GM18526 (cell line): ENCODE data around the gene ZKSCAN2.

ENCODE experiments used
- POLR2A ChIP-seq: IDR thresholded peaks from 3 replicates; pipeline ENCODE4 v1.6.1; 2011; ENCODE audit not compliant: insufficient read length; ENCODE audit errors: extremely low read depth

ZKSCAN2 gene

GRCh38 chr16:25256695-25257469 lies 763 bp downstream of the ZKSCAN2 start:
- no peak for TF ChIP-seq POLR2A

DNA sequence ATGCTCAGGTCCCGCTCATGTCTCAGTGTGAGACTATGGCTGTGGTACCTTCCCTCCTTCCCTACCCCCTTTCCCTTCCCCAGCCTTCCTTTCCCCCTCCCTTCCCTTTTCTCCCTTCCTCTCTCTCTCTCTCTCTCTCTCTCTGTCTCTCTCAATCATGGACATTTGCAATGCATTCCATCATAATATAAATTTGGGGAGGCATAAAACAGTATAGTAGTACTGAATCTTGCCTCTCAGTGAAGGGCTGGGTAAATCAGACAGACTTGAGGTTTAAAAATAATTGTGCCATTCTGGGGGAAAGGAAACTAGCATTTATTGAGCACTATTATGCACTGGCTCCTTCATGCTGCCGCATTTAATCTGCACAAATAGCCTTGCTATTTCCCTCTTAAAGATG lies 4.3 kb downstream of the ZKSCAN2 start:
- TF ChIP-seq POLR2A: no peak

DNA sequence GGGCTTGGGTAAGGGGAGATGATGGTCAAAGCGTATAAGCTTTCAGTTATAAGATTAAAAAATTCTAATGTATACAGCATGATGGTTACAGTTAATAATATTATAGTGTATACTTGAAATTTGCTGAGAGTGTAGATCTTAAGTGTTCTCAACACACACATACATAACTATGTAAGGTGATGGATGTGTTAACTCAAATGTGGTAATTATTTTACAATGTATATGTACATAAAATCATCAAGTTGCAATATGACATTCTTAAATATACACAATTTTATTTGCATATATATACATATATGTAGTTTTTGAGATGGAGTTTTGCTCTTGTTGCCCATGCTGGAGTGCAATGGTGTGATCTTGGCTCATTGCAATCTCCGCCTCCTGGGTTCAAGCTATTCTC lies 7.2 kb downstream of the ZKSCAN2 start:
- TF ChIP-seq POLR2A: no peak

- TF ChIP-seq POLR2A: no peak
Measured at GRCh38 chr16:25235991-25236390, 21.7 kb downstream of the ZKSCAN2 start.

GRCh38 chr16:25228372-25228771 lies 29.3 kb downstream of the ZKSCAN2 start:
- no peak for TF ChIP-seq POLR2A

DNA sequence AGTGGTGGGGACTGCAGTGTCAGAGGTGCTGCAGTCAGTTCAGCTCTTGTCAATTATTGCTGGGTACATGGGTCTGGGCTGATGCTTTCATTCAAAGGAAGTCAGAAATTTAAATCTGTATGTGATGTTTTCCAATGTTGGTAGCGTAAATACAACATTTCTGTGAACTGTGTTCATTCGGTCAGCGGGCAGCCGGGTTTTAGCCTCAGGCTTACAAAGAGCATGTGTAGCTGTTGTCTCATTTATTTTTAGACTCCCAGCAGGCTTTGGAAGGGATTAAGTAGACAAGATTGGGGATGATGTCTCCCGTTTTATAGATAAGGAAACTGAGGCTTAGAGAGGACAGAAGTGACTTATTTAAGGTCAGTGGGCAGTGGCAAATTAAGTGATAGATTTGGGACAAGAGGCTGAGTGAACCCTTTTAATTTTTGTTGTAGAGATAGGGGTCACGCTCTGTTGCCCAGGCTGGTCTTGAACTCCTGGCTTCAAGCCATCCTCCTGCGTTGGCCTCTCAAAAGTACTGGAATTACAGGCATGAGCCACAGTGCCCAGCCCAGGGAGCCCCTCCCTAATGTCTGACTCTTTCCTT lies 32.8 kb downstream of the ZKSCAN2 start:
- no peak for TF ChIP-seq POLR2A

GRCh38 chr16:25223964-25224363 lies 33.7 kb downstream of the ZKSCAN2 start:
- no peak for TF ChIP-seq POLR2A

GRCh38 chr16:25222959-25223358 lies 34.7 kb downstream of the ZKSCAN2 start:
- TF ChIP-seq POLR2A: no peak

GRCh38 chr16:25219070-25219737 lies 38.4 kb downstream of the ZKSCAN2 start:
- TF ChIP-seq POLR2A: no peak

GRCh38 chr16:25217921-25218320 lies 39.7 kb downstream of the ZKSCAN2 start:
- TF ChIP-seq POLR2A: no peak

DNA sequence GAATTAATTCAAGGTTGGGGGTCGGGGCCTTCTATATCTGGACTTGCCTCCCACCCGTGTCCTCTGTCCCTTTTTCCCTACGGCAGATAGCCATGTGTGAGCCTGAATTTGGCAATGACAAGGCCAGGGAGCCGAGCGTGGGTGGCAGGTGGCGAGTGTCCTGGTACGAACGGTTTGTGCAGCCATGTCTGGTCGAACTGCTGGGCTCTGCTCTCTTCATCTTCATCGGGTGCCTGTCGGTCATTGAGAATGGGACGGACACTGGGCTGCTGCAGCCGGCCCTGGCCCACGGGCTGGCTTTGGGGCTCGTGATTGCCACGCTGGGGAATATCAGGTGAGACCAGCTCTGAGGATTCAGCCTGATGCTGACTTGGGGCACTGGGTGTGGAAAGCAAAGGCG lies 40.5 kb downstream of the ZKSCAN2 start:
- TF ChIP-seq POLR2A: no peak

DNA sequence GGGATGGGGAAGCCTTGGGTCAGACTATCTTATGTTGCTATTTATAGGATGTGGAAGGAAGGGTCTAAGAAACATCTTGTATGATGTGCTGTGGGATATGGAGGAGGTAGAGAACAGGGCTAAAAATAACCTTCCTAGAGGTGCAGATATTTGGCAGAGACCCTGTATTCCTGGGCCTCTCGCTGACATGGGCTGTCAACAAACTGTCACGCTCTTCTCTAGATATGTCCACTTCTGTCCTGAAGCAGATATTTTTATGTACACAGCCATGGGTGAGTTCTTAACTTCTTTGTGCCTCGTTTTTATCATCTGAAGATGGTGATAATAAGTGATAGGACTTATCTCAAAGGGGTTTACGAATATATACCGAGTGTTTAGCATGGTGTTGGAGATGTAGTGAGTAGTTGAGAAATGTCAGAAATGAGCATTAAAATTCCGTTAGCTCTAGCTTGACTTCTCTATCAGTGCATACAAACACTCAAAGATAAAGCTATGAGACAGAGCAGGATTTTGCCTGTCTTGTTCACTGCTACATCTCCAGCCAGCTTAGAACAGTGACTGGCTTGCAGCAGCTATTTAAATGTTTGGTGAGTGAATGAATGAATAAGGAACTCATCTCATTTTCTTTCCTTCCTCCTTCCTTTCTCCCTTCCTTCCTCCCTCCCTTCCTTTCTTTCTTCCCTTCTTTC lies 43.8 kb downstream of the ZKSCAN2 start:
- TF ChIP-seq POLR2A: no peak

- TF ChIP-seq POLR2A: no peak
Measured at GRCh38 chr16:25212636-25213035, 45.0 kb downstream of the ZKSCAN2 start.

DNA sequence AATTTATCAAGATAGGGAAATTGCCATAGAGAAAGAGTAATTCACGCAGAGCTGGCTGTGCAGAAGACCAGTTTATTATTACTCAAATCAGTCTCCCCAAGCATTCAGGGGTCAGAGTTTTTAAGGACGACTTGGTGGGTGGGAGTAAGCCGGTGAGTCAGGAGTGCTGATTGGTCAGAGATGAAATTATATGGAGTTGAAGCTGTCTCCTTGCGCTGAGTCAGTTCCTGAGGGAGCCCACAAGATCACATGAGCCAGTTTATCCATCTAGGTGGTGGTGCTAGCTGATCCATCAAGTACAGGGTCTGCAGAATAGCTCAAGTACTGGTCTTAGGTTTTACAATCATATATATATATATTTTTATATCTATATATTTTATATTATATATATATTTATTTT lies 46.9 kb downstream of the ZKSCAN2 start:
- TF ChIP-seq POLR2A: no peak

- no peak for TF ChIP-seq POLR2A
Measured at GRCh38 chr16:25199457-25199856, 58.2 kb downstream of the ZKSCAN2 start.

DNA sequence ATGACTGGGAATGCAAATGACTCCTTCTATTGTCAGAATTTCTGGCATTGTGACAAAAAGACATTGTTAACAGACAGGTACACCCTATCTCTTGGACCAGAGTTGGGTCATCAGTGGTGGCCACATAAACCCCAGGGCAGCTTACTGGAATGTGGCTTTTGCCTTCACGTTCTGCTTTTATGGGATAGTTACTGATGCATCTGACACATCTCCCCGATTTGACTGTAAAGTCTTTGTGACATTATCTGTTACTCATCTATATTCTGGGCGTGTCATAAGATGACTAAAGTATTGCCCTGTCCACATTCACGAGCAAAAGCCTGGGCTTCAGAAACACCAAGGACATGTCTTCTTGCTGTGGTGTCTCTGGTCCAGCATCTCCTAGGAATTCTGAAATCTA lies 59.6 kb downstream of the ZKSCAN2 start:
- no peak for TF ChIP-seq POLR2A
